GM21390 (cell line): ENCODE measurements around the gene DSCAM.
"Not testable (repeated sequence)": the region's sequence is repeated elsewhere in the genome, so short reads cannot be mapped to it uniquely, and the experiment has no call there.

Source experiments
- ATAC-seq: cut with Tn5 transposase; IDR thresholded peaks from one replicate; pipeline ENCODE4 v1.9.1; 2021; ENCODE audit not compliant: unreplicated experiment

Gene DSCAM

GRCh38 chr21:40474513-40474912, 372.4 kb downstream of the DSCAM start:
- no peak for ATAC-seq

GRCh38 chr21:40472013-40472412, 374.9 kb downstream of the DSCAM start:
- no peak for ATAC-seq

- no peak for ATAC-seq
These were observed 375.9 kb downstream of the DSCAM start for GRCh38 chr21:40471103-40471502.

GRCh38 chr21:40466893-40467483, 380.0 kb downstream of the DSCAM start:
- no peak for ATAC-seq

DNA sequence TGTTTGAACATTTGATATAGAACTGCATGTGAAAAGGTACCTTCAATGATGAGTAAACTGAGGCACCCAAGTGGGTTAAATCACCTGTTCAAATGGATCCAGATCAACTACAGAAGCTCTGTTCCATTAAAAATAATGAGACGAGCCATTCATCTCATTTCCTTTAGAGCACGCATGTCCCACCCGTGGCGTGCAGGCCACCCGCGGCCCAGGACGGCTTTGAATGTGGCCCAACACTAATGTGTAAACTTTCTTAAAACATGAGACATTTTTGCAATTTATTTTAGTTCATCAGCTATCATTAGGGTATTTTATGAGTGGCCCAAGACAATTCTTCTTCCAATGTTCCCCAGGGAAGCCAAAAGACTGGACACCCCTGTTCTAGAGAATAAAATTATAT, 381.6 kb downstream of the DSCAM start:
- no peak for ATAC-seq

GRCh38 chr21:40463176-40463575, 383.8 kb downstream of the DSCAM start:
- no peak for ATAC-seq

DNA sequence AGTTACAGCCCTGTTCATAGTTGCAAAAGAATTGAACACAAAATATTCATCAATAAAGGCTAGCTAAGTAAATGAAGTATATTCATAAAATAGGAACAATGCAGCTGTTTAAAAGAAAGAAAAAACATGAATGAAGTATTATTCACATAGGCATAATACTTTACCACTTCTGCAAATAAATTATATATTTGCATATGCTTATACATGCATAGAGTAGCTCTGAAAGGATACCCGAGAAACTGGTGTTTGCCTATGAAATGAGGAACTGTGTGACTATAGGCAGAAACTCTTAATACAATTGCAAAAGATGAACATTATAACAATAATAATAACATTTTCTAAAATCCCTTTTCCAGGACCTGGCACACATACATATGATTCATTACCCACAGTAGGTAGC, 385.9 kb downstream of the DSCAM start:
- no peak for ATAC-seq

DNA sequence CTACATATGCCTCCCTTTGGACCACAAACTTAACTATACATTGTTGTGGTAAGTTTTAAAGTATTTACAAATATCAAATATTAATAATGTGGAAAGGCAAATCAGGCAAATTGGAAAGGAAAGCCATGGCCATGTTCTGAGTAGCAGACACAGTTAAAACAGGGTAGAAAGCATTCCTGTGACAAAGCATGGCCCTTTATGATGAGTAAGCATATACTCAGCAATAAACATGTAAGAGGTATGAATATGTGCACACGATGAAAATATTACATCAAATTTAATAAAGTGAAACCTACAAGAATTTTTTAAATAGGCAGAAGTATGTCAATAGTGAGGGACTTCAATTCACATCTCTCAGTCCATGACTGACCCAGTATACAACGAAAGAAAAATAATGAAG, 389.2 kb downstream of the DSCAM start:
- no peak for ATAC-seq

DNA sequence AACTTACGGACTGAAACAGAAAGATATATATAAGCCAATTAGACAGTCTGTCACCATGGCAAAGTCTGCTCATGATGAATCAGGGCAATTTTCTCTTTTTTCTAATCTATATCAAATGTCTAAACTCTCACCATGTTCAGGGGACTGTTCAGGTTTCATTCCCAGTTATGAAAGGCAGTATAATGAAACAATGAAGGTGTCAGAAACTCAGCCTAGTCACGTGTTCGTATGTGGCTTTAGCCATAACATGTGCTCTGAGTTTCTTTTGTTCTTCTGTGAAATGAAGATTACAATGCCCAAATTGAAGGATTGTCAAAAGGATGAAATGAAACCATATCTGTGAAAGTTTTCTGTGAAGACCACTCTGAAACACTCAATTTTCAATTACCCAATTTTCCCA, 392.9 kb downstream of the DSCAM start:
- ATAC-seq, result no peak

DNA sequence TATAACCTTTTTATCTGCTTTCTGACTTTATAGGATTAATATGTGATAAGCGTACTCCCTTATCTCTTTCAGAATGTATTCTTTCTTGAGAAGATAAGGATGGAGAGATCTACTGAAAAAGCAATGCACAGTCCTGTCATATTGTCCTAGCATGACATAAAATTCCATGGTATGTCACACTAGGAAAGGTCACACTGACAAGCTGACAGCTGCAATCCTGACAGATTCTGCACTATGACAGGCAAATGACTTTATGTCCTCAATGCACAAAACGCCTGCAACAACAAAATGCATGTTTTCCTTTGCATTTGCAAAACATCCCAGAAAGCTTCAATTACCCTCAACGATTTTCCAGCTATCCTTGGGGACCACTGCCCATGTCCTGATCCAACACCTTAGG, 393.8 kb downstream of the DSCAM start:
- ATAC-seq, result no peak

DNA sequence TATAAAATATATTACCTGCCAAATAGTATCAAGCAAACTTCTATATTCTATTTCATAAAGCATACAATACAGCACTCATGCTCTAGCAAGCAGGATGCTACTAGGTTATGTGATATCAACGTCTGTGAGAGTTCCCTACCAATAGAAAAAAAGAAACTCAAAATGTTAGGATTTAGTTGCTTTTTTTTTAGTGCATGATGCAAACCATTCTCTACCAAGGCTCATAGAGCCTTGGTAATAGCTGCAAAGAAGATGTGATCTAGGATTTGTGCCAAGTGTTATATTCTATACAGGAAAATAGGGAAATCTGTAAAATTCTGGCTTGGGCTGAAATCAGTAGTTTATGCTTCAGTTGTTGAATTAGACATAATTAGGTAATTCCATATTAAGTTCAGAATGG, 394.4 kb downstream of the DSCAM start:
- ATAC-seq, result no peak

- no peak for ATAC-seq
These were observed 399.9 kb downstream of the DSCAM start for GRCh38 chr21:40447016-40447415.

DNA sequence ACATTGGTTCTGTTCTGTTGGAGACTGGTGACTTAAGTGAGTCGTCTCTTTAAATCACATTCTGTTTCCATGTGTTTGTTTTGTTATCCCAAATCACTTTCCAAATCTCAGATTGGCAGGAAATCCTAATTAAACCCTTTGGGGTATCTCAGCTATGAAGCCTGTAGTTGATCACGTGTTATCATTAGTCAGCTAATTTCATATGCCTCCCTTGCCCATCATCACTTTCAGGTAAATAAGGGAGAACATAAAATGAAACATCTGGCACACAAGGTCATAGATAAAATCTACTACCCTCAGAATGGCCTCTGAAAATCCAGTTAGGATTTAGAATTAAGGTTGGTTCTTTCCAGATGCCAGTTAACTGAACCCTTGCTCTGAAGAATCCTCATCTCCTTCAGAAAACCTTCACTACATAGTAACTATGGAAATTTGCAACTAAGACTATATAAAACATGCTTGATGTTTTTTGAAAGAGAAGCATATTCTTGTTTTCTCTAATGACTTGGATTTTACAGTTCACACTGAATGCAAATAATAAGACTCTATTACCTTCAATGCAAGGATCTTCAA, 401.5 kb downstream of the DSCAM start:
- no peak for ATAC-seq

DNA sequence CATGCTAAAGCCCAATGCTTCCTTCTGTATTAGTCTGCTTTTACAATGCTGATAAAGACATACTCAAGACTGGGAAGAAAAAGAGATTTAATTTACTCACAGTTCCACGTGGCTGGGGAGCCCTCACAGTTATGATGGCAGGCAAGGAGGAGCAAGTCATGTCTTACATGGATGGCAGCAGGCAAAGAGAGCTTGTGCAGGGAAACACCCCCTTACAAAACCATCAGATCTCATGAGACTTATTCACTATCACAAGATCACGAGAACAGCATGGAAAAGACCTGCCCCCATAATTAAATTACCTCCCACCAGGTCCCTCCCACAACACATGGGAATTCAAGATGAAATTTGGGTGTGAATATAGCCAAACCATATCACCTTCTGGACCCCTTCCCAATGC, 407.4 kb downstream of the DSCAM start:
- not testable (repeated sequence) for ATAC-seq

DNA sequence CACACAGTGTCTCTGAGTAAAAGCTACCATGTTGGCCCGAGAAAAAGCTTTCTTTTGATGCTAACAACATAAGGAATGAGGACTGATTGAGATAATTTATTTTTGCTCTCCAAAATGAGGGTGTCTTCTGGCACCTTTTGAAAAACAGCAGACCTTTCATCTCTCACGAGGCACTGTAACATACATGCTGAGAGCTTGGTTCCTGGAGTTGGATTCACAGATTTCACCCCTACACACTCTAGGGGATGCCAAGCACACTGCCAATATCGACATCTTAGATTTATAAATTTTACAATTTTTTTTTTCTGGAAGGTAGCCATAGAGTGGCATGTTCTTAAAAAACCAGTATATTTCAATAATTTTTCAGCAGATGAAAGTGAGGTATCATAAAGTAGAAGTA, 408.3 kb downstream of the DSCAM start:
- ATAC-seq, result no peak

- no peak for ATAC-seq
These were observed 410.7 kb downstream of the DSCAM start for GRCh38 chr21:40436261-40436660.

- ATAC-seq, result no peak
These were observed 413.4 kb downstream of the DSCAM start for GRCh38 chr21:40433538-40433937.

DNA sequence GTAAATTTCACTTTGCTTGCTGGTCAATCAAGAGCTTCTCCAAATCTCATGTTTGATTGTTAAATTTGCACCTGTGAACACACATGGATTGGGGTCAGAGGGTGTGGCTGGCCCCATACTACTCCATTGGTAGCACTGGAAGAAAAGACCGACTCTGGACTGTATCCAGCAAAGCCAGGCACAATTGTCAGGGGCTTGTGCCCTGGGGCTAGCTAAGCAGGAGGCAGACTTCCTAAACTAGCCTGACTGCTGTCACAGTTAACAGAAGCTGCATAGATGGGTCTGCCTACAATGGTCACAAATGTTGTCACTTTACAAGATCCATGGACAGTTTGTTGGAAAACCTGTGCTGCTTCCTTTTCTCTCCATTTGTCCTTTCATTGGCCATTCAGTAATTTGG, 421.0 kb downstream of the DSCAM start:
- ATAC-seq, result no peak

GRCh38 chr21:40422896-40423635, 423.9 kb downstream of the DSCAM start:
- ATAC-seq, result no peak

DNA sequence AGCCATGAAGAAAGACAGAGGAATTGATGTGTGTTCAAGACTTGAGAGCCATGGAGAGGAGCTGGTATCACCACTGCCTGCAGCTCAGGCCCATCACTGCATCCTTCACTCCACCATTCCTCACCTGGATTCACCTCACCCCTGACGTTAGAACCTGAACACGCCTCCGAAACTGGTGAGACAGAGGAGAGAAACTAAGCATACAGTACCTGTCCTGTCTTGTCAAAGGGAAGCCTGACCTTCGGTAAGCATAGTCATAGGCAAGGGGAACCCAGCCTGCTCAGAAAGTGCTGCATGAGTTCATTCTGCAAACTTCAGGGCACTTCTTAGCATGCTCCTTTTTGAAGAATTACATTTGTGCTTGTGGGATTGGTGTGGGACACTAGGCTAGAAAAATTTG, 425.8 kb downstream of the DSCAM start:
- ATAC-seq, result no peak

DNA sequence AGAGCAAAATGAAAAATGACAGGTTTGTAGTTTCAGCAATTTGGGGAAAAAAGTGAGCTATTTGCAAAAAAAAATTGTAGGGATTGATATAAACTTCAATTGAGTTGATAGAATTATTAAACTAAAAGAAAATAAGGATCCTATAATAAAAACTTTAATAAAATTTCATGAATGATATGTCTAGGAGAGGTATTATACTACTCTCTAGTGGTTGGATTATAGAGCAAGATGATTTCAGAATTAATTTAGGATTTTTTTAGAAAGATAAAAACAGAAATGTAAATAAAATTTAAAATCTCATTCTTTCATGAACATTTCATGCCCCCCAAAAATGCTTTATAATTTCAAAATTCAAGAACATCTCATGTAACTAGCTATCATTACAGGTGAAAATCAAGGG, 430.4 kb downstream of the DSCAM start:
- no peak for ATAC-seq

DNA sequence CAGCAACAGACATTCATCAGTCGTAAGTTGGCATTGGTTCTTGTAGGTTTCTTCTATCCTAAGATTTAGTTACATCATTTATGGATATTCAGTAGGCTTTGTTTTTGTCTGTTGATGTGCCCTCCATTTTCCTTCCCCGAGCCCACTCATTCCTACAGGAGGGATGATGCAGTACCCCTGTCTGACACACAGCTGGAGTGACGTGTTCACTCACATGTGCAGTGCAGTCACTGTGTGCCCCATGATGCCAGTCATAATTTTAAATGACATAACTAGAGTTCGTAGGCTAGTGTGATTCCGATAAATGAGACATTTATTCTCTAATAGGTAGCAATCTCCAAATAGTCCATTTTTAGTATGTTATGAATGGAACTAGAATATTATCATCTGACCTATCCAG, 438.4 kb downstream of the DSCAM start:
- no peak for ATAC-seq

- no peak for ATAC-seq
These were observed 442.6 kb downstream of the DSCAM start for GRCh38 chr21:40404396-40404800.
